Activated CD8-positive, alpha-beta memory T cell treated with anti-CD3 and anti-CD28 coated beads for 36 hours (primary cell): ENCODE data around the gene SASH1. TPM values are rescaled to one million over a fixed set of nuclear protein-coding genes. Genes with fewer than 3 reads are reported as not detected.
"Not testable (repeated sequence)": the region's sequence is repeated elsewhere in the genome, so short reads cannot be mapped to it uniquely, and the experiment has no call there.

ENCODE experiments used
- CTCF ChIA-PET: fragments of 350-600 bp; sonication (Branson Sonifier 250); formaldehyde crosslinking; loops from one replicate; lab custom pipeline; 2021; ENCODE audit warnings: antibody characterized with exemption; lab: Charles Lee
- POLR2A ChIA-PET: fragments of 350-600 bp; sonication (Branson Sonifier 250); formaldehyde crosslinking; loops from one replicate; lab custom pipeline; 2021; ENCODE audit warnings: antibody characterized with exemption; lab: Charles Lee
- total RNA-seq, 2 experiments: library from RNA; stranded (reverse); gene quantifications; one replicate each; pipeline ENCODE4 v1.2.3, GENCODE V29; 2021

The SASH1 gene
- total RNA-seq, 2 experiments from 2014 or later = 1.0 to 1.2 TPM

- ChIA-PET POLR2A (no interaction called here), CTCF (no interaction called here)
Observed at GRCh38 chr6:148358196-148358785, 15.7 kb downstream of the SASH1 start.

GRCh38 chr6:148359228-148359627 is 16.6 kb downstream of the SASH1 start:
- CTCF ChIA-PET = no interaction called here

GRCh38 chr6:148364056-148364824 is 21.6 kb downstream of the SASH1 start:
- POLR2A ChIA-PET = no interaction called here
- CTCF ChIA-PET = no interaction called here

More at GRCh38 chr6:148359228-148359627, 16.6 kb downstream of the SASH1 start:
- POLR2A ChIA-PET = no interaction called here

GRCh38 chr6:148365041-148365440 is 22.4 kb downstream of the SASH1 start:
- POLR2A ChIA-PET = no interaction called here
- CTCF ChIA-PET = no interaction called here

GRCh38 chr6:148367411-148368024 is 24.9 kb downstream of the SASH1 start:
- POLR2A ChIA-PET = no interaction called here
- CTCF ChIA-PET = no interaction called here

GRCh38 chr6:148370176-148370575 is 27.5 kb downstream of the SASH1 start:
- ChIA-PET CTCF (no interaction called here), POLR2A (no interaction called here)

- POLR2A ChIA-PET = no interaction called here
- CTCF ChIA-PET = no interaction called here
Observed at GRCh38 chr6:148374040-148374774, 31.6 kb downstream of the SASH1 start.

- CTCF ChIA-PET = no interaction called here
- POLR2A ChIA-PET = no interaction called here
Observed at GRCh38 chr6:148375401-148375800, 32.8 kb downstream of the SASH1 start.

- POLR2A ChIA-PET = no interaction called here
- CTCF ChIA-PET = no interaction called here
Observed at GRCh38 chr6:148379481-148379880, 36.8 kb downstream of the SASH1 start.

GRCh38 chr6:148379966-148380713 is 37.5 kb downstream of the SASH1 start:
- CTCF ChIA-PET = no interaction called here
- POLR2A ChIA-PET = no interaction called here

GRCh38 chr6:148382051-148382450 is 39.4 kb downstream of the SASH1 start:
- POLR2A ChIA-PET = not testable (repeated sequence)
- CTCF ChIA-PET = interaction anchor here (0.7 kb wide), 1 partner anchor 1634 kb away, joined by 3 read pairs; no protein-coding TSS in a partner anchor

- POLR2A ChIA-PET = no interaction called here
- CTCF ChIA-PET = no interaction called here
Observed at GRCh38 chr6:148382861-148383260, 40.2 kb downstream of the SASH1 start.

GRCh38 chr6:148383658-148384368 is 41.2 kb downstream of the SASH1 start:
- POLR2A ChIA-PET = no interaction called here
- CTCF ChIA-PET = no interaction called here

- CTCF ChIA-PET = no interaction called here
- POLR2A ChIA-PET = no interaction called here
Observed at GRCh38 chr6:148385379-148385778, 42.7 kb downstream of the SASH1 start.

GRCh38 chr6:148388521-148388920 is 45.9 kb downstream of the SASH1 start:
- ChIA-PET CTCF (no interaction called here), POLR2A (no interaction called here)

- POLR2A ChIA-PET = no interaction called here
Observed at GRCh38 chr6:148389086-148389485, 46.4 kb downstream of the SASH1 start.

GRCh38 chr6:148389917-148390316 is 47.3 kb downstream of the SASH1 start:
- ChIA-PET POLR2A (no interaction called here), CTCF (no interaction called here)

More at GRCh38 chr6:148389086-148389485, 46.4 kb downstream of the SASH1 start:
- CTCF ChIA-PET = no interaction called here

- POLR2A ChIA-PET = not testable (repeated sequence)
Observed at GRCh38 chr6:148392127-148392526, 49.5 kb downstream of the SASH1 start.

GRCh38 chr6:148392671-148393070 is 50.0 kb downstream of the SASH1 start:
- ChIA-PET CTCF (no interaction called here), POLR2A (no interaction called here)

More at GRCh38 chr6:148392127-148392526, 49.5 kb downstream of the SASH1 start:
- CTCF ChIA-PET = not testable (repeated sequence)
